Ectodermal cell (in vitro differentiated cells): Measurements from ENCODE around the gene SHROOM3.

Experiments
- H3K27ac ChIP-seq: 2 replicates; pipeline ENCODE4 v1.7.0; 2013; ENCODE audit warnings: mild to moderate bottlenecking, low read depth, low read length; ENCODE audit not compliant: insufficient read depth, poor library complexity, severe bottlenecking
- H3K27me3 ChIP-seq: 2 replicates; pipeline ENCODE4 v1.7.0; 2013; ENCODE audit warnings: mild to moderate bottlenecking, low read length; ENCODE audit not compliant: insufficient read depth, control insufficient read depth, poor library complexity, severe bottlenecking
- H3K36me3 ChIP-seq: one replicate; pipeline ENCODE4 v1.7.0; 2013; ENCODE audit warnings: low read length; ENCODE audit not compliant: control insufficient read depth, insufficient read depth
- H3K4me1 ChIP-seq: one replicate; pipeline ENCODE4 v1.7.0; 2013; ENCODE audit warnings: low read length; ENCODE audit not compliant: control insufficient read depth, insufficient read depth
- H3K4me3 ChIP-seq: 2 replicates; pipeline ENCODE4 v1.7.0; 2013; ENCODE audit warnings: low read depth, low read length, control low read depth; ENCODE audit not compliant: insufficient read depth
- H3K9me3 ChIP-seq: 2 replicates; pipeline ENCODE4 v1.7.0; 2013; ENCODE audit warnings: mild to moderate bottlenecking, low read length, moderate library complexity; ENCODE audit not compliant: control insufficient read depth
- WGBS, 2 experiments: methylation state at CpG; one replicate each; pipeline ENCODE4 v1.1.7; 2013; ENCODE audit warnings: missing lambda C conversion rate in 2 of 2; 5-methylcytosine and 5-hydroxymethylcytosine counted together

The SHROOM3 gene

GRCh38 chr4:76513482-76513881, 78.5 kb downstream of the SHROOM3 start:
- Histone ChIP-seq H3K4me3 (no peak overlapping the region), H3K4me1 (no peaks in the 10 kb centered on the region), H3K27me3 (no peaks in the 10 kb centered on the region), H3K36me3 (peaks cover 6% of the 10 kb centered on the region), H3K27ac (no peak overlapping the region), H3K9me3 (peaks cover 4% of the 10 kb centered on the region)
- WGBS, 2 experiments = 84 to 87% methylated on average over 5 to 7 of the region's 7 CpGs

- Histone ChIP-seq H3K27ac (no peak overlapping the region), H3K36me3 (peaks cover 6% of the 10 kb centered on the region), H3K27me3 (no peaks in the 10 kb centered on the region), H3K4me1 (no peaks in the 10 kb centered on the region), H3K9me3 (peaks cover 4% of the 10 kb centered on the region), H3K4me3 (no peak overlapping the region)
These were observed 79.1 kb downstream of the SHROOM3 start for GRCh38 chr4:76514087-76514486.

GRCh38 chr4:76515975-76516843, 81.2 kb downstream of the SHROOM3 start:
- peaks cover 4% of the 10 kb centered on the region for H3K9me3 ChIP-seq
- WGBS, 2 experiments = 91 to 93% methylated on average over 2 of the region's 2 CpGs

DNA sequence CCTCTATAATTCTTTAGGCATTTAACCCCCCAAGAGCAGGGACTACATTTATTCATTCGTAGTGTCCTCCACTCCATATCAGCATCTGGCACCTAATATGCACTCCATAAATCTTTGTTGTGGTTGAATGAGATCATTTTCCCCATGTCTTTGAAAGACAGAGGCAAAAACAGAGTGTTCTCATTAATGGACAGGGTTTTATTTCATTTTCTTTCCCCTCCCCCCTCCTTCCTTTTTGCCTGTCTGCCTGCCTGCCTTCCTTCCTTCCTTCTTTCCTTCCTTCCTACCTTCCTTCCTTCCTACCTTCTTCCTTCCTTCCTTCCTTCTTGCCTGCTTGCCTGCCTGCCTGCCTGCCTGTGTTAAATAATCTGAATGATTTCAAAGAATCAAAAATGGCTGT, 83.2 kb downstream of the SHROOM3 start:
- 100% methylated on average over 1 of the region's 1 CpG; no CpG with 5 or more reads in 1 of the 2 experiments for WGBS, 2 experiments
- no peak overlapping the region for H3K4me3 ChIP-seq
- no peak overlapping the region for H3K27ac ChIP-seq
- H3K36me3 ChIP-seq = peaks cover 6% of the 10 kb centered on the region
- H3K9me3 ChIP-seq = peaks cover 6% of the 10 kb centered on the region
- no peaks in the 10 kb centered on the region for H3K27me3 ChIP-seq
- H3K4me1 ChIP-seq = no peaks in the 10 kb centered on the region

More at GRCh38 chr4:76515975-76516843, 81.2 kb downstream of the SHROOM3 start:
- Histone ChIP-seq H3K27me3 (no peaks in the 10 kb centered on the region), H3K36me3 (peaks cover 6% of the 10 kb centered on the region), H3K4me1 (no peaks in the 10 kb centered on the region), H3K4me3 (no peak overlapping the region), H3K27ac (no peak overlapping the region)

DNA sequence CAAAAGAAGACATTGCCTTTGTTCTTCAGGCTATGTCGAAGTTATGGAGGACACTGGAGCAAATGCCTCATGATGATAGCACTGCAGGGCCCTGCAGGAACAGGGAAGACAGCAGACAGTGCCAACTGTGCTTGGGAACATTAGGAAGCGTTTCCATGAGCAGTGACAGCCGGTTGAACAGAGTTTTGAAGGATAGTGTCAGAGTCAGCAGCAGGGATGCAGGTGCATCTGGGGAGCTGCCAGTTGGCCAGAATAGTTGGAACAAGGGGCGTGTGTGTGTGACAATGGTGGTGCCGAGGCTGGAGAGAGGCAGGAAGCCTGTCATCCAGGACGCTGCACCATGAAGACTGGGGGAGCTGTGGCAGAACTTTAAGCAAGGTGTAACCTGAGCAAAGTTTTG, 88.6 kb downstream of the SHROOM3 start:
- no peak overlapping the region for H3K27ac ChIP-seq
- 94 to 95% methylated on average over 6 of the region's 6 CpGs for WGBS, 2 experiments
- H3K4me1 ChIP-seq = no peaks in the 10 kb centered on the region
- H3K4me3 ChIP-seq = no peak overlapping the region
- no peaks in the 10 kb centered on the region for H3K27me3 ChIP-seq
- H3K36me3 ChIP-seq = no peaks in the 10 kb centered on the region
- H3K9me3 ChIP-seq = peaks cover 2% of the 10 kb centered on the region

GRCh38 chr4:76525751-76526150, 90.7 kb downstream of the SHROOM3 start:
- Histone ChIP-seq H3K4me1 (peaks cover under 1% of the 10 kb centered on the region), H3K9me3 (peaks cover 2% of the 10 kb centered on the region), H3K27me3 (no peaks in the 10 kb centered on the region), H3K36me3 (no peaks in the 10 kb centered on the region), H3K4me3 (no peak overlapping the region), H3K27ac (no peak overlapping the region)
- WGBS, 2 experiments = 88 to 92% methylated on average over 4 of the region's 4 CpGs

DNA sequence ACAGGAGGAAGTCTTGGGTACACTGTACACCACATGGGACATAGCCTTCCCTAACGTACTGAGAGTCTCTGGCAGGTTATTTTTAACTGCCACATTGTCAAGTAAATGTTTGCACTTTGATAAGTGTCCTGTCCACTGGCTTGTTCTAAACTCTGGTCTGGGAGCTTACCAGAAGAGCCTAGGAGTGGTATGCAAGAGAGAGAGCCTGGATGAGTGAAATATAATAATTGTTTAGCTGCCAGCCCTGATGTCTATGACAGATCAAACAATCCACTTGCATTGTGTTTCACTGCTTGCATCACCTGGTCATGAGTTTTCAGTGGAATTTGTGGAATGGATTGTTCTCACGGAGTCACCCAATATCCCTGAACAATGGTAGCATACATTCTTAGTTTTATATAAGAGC, 91.6 kb downstream of the SHROOM3 start:
- H3K27ac ChIP-seq = no peak overlapping the region
- 81 to 83% methylated on average over 1 to 2 of the region's 2 CpGs for WGBS, 2 experiments
- H3K4me3 ChIP-seq = no peak overlapping the region
- peaks cover 3% of the 10 kb centered on the region for H3K4me1 ChIP-seq
- no peaks in the 10 kb centered on the region for H3K36me3 ChIP-seq
- H3K27me3 ChIP-seq = no peaks in the 10 kb centered on the region
- H3K9me3 ChIP-seq = no peaks in the 10 kb centered on the region

DNA sequence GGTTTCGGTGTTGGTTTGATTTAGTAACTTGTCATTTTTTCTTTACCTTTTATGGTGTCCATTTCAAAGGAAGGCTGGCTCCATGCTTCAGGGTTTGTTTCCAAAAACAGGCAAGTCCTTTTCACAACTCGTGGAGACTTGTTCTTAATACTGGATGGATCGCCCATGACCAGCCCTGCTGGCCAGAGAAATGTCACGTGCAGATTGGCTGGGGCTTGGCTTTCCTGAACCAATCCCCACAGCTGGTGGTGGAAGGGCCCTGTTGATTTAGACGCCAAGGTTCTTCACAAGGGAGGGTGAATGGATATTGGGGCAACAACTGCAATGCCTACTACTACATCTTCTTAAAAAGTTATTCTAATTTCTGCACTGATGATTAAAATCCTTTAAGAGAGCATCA, 92.6 kb downstream of the SHROOM3 start:
- Histone ChIP-seq H3K4me3 (no peak overlapping the region), H3K4me1 (peaks cover 3% of the 10 kb centered on the region), H3K36me3 (no peaks in the 10 kb centered on the region), H3K27ac (no peak overlapping the region), H3K9me3 (no peaks in the 10 kb centered on the region), H3K27me3 (no peaks in the 10 kb centered on the region)
- WGBS, 2 experiments = 89 to 90% methylated on average over 4 to 5 of the region's 5 CpGs

GRCh38 chr4:76531597-76531996, 96.6 kb downstream of the SHROOM3 start:
- Histone ChIP-seq H3K9me3 (no peaks in the 10 kb centered on the region), H3K27me3 (no peaks in the 10 kb centered on the region), H3K4me3 (no peak overlapping the region), H3K27ac (no peak overlapping the region), H3K36me3 (no peaks in the 10 kb centered on the region), H3K4me1 (peaks cover 19% of the 10 kb centered on the region)
- 75 to 100% methylated on average over 1 of the region's 2 CpGs for WGBS, 2 experiments

DNA sequence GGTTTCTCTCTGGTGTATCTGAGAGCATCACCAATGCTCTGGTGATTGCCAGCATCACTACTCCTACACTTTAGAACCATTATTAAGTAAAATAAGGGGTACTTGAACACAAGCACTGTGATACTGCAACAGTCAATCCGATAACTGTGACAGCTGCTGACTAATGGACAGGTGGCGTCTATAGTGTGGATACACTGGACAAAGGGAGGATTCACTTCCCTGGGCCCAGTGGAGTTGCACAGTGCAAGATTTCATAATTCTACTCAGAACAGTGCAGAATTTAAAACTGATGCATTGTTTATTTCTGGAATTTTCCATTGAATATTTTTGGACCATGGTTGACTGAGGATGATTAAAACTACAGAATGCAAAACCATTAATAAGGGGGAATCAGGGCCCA, 97.8 kb downstream of the SHROOM3 start:
- peaks cover 20% of the 10 kb centered on the region for H3K4me1 ChIP-seq
- H3K27me3 ChIP-seq = no peaks in the 10 kb centered on the region
- no peak overlapping the region for H3K4me3 ChIP-seq
- WGBS, 2 experiments = 70 to 74% methylated on average over 2 of the region's 2 CpGs
- H3K27ac ChIP-seq = no peak overlapping the region
- H3K36me3 ChIP-seq = no peaks in the 10 kb centered on the region
- H3K9me3 ChIP-seq = no peaks in the 10 kb centered on the region
